Islet precursor cell (in vitro differentiated cells): ENCODE results near the gene IL3.
A peak's percentile ranks its signal among the peaks of the same experiment; 100 is the strongest.

ENCODE experiments used
- DNase-seq: peaks from one replicate; pipeline ENCODE4 v3.0.0-alpha.2; 2018

The IL3 gene

DNA sequence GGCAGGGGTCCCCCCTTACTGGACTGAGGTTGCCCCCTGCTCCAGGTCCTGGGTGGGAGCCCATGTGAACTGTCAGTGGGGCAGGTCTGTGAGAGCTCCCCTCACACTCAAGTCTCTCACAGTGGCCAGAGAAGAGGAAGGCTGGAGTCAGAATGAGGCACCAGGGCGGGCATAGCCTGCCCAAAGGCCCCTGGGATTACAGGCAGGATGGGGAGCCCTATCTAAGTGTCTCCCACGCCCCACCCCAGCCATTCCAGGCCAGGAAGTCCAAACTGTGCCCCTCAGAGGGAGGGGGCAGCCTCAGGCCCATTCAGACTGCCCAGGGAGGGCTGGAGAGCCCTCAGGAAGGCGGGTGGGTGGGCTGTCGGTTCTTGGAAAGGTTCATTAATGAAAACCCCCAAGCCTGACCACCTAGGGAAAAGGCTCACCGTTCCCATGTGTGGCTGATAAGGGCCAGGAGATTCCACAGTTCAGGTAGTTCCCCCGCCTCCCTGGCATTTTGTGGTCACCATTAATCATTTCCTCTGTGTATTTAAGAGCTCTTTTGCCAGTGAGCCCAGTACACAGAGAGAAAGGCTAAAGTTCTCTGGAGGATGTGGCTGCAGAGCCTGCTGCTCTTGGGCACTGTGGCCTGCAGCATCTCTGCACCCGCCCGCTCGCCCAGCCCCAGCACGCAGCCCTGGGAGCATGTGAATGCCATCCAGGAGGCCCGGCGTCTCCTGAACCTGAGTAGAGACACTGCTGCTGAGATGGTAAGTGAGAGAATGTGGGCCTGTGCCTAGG, 13.0 kb downstream of the IL3 start, which contains the start of gene CSF2:
CSF2 (plus strand) TSS at position 559 of the 783 bp plus-strand sequence; CDS start at position 594, 35 bp downstream.
- DNase-seq: no peak

DNA sequence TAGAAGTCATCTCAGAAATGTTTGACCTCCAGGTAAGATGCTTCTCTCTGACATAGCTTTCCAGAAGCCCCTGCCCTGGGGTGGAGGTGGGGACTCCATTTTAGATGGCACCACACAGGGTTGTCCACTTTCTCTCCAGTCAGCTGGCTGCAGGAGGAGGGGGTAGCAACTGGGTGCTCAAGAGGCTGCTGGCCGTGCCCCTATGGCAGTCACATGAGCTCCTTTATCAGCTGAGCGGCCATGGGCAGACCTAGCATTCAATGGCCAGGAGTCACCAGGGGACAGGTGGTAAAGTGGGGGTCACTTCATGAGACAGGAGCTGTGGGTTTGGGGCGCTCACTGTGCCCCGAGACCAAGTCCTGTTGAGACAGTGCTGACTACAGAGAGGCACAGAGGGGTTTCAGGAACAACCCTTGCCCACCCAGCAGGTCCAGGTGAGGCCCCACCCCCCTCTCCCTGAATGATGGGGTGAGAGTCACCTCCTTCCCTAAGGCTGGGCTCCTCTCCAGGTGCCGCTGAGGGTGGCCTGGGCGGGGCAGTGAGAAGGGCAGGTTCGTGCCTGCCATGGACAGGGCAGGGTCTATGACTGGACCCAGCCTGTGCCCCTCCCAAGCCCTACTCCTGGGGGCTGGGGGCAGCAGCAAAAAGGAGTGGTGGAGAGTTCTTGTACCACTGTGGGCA, 13.8 kb downstream of the IL3 start:
- no peak for DNase-seq

DNA sequence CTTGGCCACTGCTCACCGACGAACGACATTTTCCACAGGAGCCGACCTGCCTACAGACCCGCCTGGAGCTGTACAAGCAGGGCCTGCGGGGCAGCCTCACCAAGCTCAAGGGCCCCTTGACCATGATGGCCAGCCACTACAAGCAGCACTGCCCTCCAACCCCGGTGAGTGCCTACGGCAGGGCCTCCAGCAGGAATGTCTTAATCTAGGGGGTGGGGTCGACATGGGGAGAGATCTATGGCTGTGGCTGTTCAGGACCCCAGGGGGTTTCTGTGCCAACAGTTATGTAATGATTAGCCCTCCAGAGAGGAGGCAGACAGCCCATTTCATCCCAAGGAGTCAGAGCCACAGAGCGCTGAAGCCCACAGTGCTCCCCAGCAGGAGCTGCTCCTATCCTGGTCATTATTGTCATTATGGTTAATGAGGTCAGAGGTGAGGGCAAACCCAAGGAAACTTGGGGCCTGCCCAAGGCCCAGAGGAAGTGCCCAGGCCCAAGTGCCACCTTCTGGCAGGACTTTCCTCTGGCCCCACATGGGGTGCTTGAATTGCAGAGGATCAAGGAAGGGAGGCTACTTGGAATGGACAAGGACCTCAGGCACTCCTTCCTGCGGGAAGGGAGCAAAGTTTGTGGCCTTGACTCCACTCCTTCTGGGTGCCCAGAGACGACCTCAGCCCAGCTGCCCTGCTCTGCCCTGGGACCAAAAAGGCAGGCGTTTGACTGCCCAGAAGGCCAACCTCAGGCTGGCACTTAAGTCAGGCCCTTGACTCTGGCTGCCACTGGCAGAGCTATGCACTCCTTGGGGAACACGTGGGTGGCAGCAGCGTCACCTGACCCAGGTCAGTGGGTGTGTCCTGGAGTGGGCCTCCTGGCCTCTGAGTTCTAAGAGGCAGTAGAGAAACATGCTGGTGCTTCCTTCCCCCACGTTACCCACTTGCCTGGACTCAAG, 14.6 kb downstream of the IL3 start:
- DNase-seq: no peak

DNA sequence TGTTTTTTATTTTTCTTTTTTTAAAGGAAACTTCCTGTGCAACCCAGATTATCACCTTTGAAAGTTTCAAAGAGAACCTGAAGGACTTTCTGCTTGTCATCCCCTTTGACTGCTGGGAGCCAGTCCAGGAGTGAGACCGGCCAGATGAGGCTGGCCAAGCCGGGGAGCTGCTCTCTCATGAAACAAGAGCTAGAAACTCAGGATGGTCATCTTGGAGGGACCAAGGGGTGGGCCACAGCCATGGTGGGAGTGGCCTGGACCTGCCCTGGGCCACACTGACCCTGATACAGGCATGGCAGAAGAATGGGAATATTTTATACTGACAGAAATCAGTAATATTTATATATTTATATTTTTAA, 15.2 kb downstream of the IL3 start:
- no peak for DNase-seq

DNA sequence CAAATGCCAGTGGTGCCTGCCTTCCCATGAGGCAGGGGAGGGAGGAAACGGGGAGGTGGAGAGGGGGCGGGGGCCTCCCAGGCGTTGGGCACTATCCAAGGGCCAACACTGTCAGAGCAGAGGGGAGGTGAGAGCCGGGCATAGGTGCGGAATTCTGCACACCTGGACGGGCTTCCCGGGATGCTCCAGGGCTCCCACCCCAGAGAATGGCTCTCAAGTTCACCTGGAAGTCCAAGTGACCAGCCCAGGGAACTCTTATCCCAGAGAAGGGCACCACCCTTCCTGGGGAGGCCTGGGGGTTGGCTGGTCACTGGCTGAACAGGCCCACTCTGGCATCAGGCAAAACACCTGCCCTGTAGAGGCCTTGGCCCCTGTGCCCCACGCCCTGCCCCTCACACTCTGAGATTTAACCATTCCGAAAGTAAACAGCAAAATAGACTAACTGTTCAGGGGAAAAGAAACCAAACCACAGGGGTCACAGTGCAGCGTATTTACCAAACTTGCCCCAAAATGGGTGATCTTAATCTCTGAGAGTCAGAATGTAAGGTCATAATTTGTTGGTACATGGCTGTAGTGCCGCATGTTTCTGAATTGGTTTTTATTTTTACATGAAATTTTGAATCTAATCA, 15.9 kb downstream of the IL3 start:
- no peak for DNase-seq

DNA sequence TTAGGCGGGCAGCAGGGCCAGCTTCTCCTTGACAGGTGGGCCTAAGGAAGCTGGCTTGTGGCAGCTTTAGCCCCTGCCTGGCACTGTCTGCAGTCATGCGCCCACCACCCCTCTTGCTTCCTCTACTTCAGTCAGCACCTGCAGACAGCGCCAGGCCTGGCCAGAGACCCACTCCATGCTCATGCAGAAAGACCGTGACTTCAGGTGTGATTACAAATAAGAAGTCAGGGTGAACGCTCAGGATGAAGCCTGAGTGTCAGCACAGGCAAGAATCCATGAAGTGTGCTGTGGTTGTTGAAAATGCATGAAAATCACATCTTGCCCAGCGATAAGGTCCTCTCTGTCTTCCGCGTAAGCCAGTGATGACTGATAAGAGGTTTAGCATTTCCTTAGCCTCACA, 16.5 kb downstream of the IL3 start:
- no peak for DNase-seq

DNA sequence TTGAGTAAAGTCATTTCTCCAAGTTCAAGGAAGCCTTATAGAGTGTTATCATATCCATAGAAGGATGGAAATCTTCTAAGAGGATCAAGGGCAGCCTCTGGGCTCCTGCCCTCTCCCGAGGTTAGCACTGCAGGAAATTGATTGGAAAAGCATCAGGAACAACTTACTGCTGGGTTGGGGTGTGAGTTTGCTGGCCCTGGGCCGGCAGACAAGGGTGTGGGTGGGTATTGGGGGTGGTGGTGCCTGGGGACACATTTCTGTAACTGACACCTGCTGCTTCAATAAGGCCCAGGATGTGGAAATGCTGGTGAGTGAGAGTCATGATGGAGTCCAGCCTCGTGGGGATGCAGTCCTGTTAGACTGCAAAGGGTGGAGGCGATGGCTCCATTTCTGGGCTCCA, 18.6 kb downstream of the IL3 start:
- no peak for DNase-seq

DNA sequence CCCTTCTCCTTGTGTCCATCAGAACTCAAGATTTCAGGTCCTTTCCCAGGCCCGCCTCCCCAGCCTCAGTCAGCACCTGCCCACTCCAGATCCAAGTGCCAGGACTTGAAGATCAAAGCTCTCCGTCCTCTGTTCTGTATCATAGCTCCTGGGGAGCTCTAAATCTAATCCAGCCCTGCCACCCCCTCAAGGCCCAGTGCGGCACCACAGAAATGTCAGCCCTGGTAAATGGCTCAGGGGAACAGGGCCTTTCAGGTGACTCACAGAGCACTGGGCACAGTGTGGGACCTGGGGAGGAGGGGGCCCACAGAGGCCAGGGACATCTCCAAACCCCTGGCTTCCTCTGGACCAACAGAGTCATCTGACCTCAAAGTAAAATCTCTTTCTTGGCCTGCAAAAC, 19.2 kb downstream of the IL3 start:
- no peak for DNase-seq

DNA sequence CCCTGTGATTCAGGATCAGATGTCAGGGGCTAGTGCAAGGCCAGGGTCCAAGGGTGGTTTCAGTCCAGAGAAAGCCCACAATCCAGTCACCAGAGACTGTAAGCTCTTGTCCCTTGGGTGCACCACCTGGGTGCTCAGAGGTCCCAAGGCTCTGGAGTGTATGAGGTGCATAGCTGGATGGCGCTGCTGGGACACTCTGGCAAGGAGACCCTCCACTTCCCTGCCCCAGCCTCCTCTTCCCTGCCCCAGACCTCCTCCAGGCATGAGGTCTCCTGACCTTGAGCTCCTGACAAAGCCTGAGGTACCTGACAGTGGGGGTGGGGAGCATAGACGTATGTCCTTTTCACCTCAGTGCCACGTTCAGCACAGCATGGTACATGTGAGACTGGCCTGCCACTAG, 20.1 kb downstream of the IL3 start:
- no peak for DNase-seq

DNA sequence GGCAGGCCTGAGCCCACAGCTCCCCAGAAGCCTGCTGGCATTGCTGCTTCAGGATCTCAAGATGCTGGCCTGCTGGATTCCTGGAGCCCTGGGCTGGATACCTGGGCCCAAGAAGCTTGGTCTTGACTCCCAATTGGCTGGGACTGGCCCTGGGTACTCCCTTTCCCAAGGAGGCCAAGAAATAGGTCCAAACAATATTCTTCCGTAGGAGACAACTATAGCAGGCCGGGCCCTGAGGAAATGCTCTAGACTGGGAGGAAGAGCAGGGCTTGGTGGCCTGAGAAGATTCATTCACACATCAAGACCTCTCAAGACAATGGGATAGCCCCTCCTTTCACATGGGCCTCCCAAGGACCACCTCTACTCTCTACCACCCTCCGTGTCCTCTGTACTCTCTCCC, 21.0 kb downstream of the IL3 start:
- no peak for DNase-seq

DNA sequence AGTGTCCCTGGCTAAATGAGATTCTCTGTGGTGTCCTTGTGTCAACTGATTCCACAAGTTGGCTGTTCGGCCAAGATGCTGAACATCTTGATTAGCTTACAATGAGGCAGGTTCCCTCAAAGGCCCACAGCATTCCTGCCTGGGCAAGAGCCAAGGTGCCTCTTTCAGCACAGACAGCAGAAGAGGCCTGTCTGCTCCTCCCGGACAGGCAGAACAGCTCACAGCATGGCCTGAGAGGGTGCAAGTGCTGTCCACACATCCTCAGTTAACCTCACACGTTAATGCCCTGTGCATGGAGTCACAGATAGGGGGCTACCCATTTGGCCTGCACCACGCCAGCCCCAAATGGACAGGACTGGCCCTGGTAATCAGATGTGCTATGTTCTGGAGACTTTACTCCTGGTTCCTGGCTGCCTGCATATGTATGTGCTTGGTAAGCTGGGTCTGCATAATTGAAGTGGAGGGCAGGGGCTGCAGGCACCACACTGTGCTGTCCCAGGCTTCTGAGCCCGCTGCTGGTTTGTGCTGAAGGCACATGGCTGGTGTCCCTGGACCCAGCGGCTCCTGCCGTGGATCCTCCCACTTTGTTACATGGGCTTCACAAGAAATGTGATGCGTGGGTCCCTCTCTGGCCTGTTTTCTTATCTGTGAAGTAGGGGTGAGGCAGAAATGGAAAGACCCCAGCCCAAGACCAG, 22.0 kb downstream of the IL3 start:
- DNase-seq: no peak

DNA sequence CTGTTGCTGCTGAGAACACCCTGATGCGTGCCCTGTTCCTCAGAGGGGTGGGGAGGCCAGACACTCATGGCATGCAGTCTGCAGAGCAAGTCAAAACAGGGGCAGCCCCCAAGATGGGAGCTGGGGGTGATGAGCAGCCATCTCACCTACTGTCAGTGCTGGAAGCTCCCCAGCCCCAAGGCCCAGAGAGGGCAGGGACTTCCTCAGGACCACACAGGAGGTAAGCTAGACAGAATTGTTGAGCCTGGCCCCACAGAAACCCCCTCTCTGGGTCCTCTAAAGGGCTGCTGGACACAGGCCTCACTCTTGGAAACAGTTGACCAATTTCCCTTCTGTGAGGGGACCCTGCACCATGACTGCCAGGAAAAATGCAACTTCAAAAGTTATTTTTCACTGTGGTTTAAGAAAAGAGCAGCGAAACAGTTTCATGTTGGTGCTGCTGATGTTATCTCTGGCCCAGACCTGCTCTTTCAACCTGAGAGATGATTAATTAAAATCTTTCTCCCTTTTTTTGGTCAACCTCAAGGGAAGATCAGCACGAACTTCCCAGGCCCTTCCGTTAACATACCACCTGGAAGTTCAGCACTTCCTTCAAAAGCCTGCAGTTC, 22.7 kb downstream of the IL3 start:
- no peak for DNase-seq

DNA sequence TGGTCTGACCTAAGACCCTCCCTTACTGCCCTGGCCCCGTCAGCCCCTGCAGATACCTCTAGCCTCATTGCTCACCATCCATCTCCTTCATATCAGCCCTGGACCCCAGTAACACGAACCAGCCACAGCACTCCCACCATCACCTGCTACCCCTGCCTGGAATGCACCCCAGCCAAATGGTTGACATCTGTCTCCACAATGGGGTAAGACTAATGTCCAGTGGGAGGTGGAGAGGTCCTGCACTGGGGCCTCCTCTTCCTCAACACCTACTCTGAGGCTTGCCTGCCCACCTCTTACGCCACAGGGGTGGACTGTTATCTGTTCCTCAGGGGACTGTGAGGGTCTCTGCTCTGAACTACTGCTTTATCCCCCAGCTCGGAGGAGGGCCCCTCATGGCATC, 25.2 kb downstream of the IL3 start:
- DNase-seq: no peak

DNA sequence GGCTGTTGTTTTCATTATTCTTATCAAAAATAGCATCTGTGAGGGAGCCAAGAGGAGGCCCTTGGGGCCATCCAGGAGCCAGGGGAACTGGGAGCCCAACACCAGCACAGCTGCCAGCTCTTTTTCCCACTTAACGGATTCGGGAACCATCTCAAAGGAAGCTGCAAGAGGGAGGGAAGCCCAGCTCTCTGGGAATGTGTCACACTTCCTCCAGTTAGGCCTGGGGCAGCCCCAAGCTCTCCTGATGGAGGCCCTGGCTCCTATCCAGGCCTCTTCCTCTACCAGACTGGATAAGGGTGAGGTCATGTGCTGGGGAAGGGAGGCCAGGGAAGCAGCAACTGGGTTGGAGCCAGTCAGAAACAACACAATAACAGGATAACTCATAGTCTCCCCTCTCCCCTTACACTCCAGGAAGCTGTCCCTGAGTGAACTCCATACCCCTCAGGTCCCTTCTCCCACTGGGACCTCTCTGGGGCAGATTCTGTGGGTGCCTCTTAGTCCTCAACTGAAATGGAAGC, 25.9 kb downstream of the IL3 start:
- DNase-seq: peak; percentile 77

DNA sequence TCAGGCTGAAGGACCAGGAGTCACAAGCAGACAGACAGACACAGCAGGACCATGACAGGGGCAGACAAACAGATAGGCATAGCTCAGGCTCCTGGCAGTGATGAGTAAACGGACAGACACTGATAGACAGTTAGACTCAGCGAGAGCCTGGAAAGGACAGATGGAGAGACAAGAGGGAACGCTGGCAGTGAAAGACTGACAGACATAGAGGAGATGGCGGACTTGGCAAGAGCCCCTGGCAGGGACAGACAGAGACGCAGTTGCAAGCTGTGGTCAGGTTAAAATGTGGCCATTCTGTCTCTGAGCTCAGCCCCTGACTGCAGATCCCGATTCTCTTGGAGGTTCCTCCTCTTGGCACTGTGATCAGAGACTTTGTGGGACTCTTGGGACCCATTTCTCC, 26.7 kb downstream of the IL3 start:
- DNase-seq: no peak

DNA sequence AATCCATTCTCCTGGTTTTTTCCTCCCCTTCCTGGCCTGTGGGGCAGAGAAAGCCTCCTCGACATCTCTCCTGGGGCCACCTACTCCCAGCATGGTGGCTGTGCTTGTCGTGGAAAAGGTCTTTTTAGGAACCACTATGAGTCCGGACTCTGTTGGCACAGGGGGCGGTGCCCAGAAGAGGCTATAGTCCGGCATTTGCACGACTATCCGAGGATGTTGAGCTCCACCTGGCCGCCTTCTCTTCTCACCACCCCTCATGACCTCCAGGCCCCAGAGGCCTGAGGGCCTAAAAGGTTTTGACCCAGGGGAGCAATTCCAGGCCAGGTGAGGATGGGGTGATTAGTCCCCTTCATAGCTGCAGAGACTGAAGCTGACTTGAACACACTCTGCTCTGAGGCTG, 27.2 kb downstream of the IL3 start:
- DNase-seq: no peak

DNA sequence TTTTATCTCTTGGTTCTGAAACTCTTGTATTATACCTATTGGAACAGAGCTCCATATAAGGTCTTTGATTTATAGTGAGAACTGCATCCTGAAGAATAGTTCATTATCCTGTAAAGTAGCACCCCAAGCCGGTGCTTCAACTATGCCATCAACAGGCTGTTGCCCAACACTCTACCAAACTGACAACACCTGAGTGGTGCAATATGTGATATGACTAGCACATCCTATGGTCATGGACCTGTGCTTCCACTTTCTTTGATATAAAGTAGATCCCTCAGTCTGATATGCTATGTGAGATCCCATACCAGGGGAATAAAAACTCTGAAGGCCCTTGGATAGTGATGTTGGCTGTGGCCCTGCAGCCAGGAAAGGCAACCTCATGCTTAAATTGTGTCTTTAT, 28.9 kb downstream of the IL3 start:
- no peak for DNase-seq

DNA sequence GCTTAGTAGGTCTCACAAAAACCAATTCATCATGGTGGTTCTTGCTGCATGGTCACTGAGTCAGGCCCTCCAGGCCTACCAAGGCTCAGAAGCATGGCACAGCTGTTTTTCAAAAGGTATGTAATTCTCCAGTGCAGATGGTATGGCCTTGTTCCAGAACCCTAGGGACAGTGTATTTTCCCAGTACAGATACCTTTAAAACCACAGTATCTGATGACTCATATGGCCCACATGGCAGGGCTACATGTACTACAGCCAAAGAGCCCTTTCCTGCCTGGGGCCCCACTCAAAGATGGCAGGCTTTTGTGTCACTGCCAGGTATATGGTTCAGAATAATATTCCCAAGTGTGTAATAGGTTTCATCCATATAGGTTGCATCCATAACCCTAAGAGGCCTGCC, 29.7 kb downstream of the IL3 start:
- no peak for DNase-seq

DNA sequence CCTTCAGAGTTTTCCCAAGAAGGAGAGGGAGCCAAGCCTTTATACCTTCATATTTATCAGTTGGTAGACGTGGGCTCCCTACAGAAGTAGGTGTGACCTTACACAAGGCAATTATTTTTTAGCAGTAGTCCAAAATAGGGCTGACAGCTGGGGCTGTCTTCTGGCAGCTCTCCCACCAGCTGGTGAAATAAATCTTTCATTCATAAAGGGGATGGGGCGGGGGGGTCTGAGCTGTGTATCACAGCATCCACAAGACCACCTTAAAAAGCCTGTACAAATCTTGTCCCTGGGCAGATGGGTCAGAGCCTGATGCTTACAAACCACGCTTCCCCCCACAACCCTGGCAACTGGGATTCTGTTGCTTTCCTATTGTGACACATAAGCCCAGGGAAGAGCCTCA, 32.8 kb downstream of the IL3 start:
- DNase-seq: no peak

DNA sequence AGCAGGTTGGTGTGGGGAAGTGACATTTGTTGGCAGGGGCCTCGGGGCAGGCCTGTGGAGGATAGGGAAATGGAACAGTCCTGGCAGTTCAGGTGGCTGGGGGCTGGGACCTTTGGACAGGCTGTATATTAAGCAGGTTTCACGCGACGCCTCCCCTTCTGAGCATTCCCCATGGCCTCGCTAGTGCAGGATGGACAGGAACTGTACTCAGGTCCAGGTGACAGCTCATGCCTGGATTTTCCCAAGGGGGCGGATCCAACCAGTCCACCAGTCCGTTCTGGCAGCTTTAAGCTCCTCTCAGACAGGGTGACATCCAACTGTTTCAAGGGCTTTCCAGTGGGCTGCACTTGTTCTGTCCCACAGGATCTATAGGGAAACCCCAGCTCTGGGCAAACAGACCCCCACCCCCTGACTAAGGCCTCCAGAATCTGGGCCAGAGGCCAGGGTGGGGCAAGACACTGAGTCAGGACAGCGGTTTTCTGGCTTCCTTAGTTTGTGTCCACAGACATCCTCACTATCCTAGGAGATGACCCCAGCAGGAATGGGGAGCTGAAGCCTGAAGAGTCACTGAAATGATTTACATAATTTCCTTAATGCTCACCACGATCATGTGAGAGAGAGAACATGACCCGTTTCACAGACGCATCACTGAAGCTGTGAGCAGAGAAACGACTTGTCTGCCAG, 34.1 kb downstream of the IL3 start:
- peak; percentile 57 for DNase-seq

DNA sequence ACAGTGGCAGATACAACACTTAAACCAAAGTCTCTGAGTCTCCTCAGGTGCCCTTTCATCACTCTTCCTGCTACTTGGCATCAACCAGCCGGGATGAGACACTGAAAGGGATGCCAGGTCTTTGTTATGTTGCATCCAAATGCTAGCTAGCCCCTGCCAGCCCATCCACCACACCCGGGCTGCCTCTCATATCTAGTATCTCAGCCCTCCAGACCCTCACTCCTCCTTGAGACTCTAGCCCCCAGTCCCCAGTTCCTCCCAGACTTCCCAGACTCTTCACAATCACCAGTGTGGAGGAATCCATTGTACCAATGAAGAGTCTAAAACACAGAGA, 34.6 kb downstream of the IL3 start:
- DNase-seq: no peak
